IPS-20b (cell line): Measurements from ENCODE around the gene PPL.

Experiments used
- H3K27ac ChIP-seq: one replicate; pipeline ENCODE4 v1.5.1; 2013; ENCODE audit warnings: low read length
- H3K27me3 ChIP-seq: 2 replicates; pipeline ENCODE4 v1.6.1; 2013; ENCODE audit warnings: mild to moderate bottlenecking, low read length, inconsistent platforms; ENCODE audit not compliant: insufficient read depth
- H3K36me3 ChIP-seq: 2 replicates; pipeline ENCODE4 v1.6.1; 2013; ENCODE audit warnings: low read depth, mild to moderate bottlenecking, inconsistent platforms, low read length, moderate library complexity; ENCODE audit not compliant: insufficient read depth
- H3K4me1 ChIP-seq: 2 replicates; pipeline ENCODE4 v1.6.1; 2013; ENCODE audit warnings: mild to moderate bottlenecking, control low read depth, inconsistent platforms, low read length, moderate library complexity; ENCODE audit not compliant: insufficient read depth
- H3K4me3 ChIP-seq: 2 replicates; pipeline ENCODE4 v1.5.1; 2013; ENCODE audit warnings: mild to moderate bottlenecking, low read length, inconsistent platforms
- H3K9ac ChIP-seq: 2 replicates; pipeline ENCODE4 v1.6.1; 2013; ENCODE audit warnings: low read depth, mild to moderate bottlenecking, inconsistent platforms, low read length, moderate library complexity
- H3K9me3 ChIP-seq: 2 replicates; pipeline ENCODE4 v1.6.1; 2013; ENCODE audit warnings: mild to moderate bottlenecking, low read depth, low read length, inconsistent platforms; ENCODE audit not compliant: insufficient read depth

The PPL gene

GRCh38 chr16:4862639-4863038, 74.3 kb downstream of the PPL start:
- Histone ChIP-seq H3K9me3 (no peaks in the 10 kb centered on the region), H3K27ac (no peak overlapping the region), H3K4me3 (no peak overlapping the region), H3K27me3 (no peaks in the 10 kb centered on the region), H3K9ac (no peak overlapping the region), H3K36me3 (peaks cover 70% of the 10 kb centered on the region), H3K4me1 (no peaks in the 10 kb centered on the region)

- Histone ChIP-seq H3K4me3 (no peak overlapping the region), H3K36me3 (peaks cover 88% of the 10 kb centered on the region), H3K9ac (no peak overlapping the region), H3K9me3 (no peaks in the 10 kb centered on the region), H3K4me1 (no peaks in the 10 kb centered on the region), H3K27me3 (no peaks in the 10 kb centered on the region), H3K27ac (no peak overlapping the region)
These were observed 76.1 kb downstream of the PPL start for GRCh38 chr16:4860727-4861342.

GRCh38 chr16:4859900-4860255, 77.1 kb downstream of the PPL start:
- Histone ChIP-seq H3K4me3 (no peak overlapping the region), H3K9ac (no peak overlapping the region), H3K9me3 (no peaks in the 10 kb centered on the region), H3K4me1 (no peaks in the 10 kb centered on the region), H3K27ac (no peak overlapping the region), H3K36me3 (peaks cover 97% of the 10 kb centered on the region), H3K27me3 (no peaks in the 10 kb centered on the region)

- Histone ChIP-seq H3K36me3 (peaks cover 98% of the 10 kb centered on the region), H3K27ac (no peak overlapping the region)
These were observed 77.6 kb downstream of the PPL start for GRCh38 chr16:4859190-4859899.

GRCh38 chr16:4855804-4856203, 81.1 kb downstream of the PPL start:
- Histone ChIP-seq H3K27ac (no peak overlapping the region), H3K9me3 (no peaks in the 10 kb centered on the region), H3K4me1 (no peaks in the 10 kb centered on the region), H3K36me3 (peaks cover 82% of the 10 kb centered on the region), H3K27me3 (no peaks in the 10 kb centered on the region), H3K4me3 (no peak overlapping the region), H3K9ac (no peak overlapping the region)

More at GRCh38 chr16:4859190-4859899, 77.6 kb downstream of the PPL start:
- H3K4me1 ChIP-seq: no peaks in the 10 kb centered on the region
- H3K9me3 ChIP-seq: no peaks in the 10 kb centered on the region
- H3K9ac ChIP-seq: no peak overlapping the region
- no peaks in the 10 kb centered on the region for H3K27me3 ChIP-seq
- H3K4me3 ChIP-seq: no peak overlapping the region

- Histone ChIP-seq H3K4me3 (no peak overlapping the region), H3K36me3 (peaks cover 77% of the 10 kb centered on the region), H3K9me3 (no peaks in the 10 kb centered on the region), H3K27ac (no peak overlapping the region), H3K4me1 (no peaks in the 10 kb centered on the region), H3K27me3 (no peaks in the 10 kb centered on the region), H3K9ac (no peak overlapping the region)
These were observed 81.6 kb downstream of the PPL start for GRCh38 chr16:4855371-4855770.

- peaks cover 47% of the 10 kb centered on the region for H3K36me3 ChIP-seq
- no peaks in the 10 kb centered on the region for H3K9me3 ChIP-seq
- no peak overlapping the region for H3K4me3 ChIP-seq
- H3K27ac ChIP-seq: no peak overlapping the region
- no peak overlapping the region for H3K9ac ChIP-seq
- H3K4me1 ChIP-seq: peaks cover 11% of the 10 kb centered on the region; the same call in 1 of the 2 replicates
- H3K27me3 ChIP-seq: no peaks in the 10 kb centered on the region
These were observed 84.6 kb downstream of the PPL start for GRCh38 chr16:4852221-4852872.

- H3K36me3 ChIP-seq: peaks cover 34% of the 10 kb centered on the region
- no peak overlapping the region for H3K27ac ChIP-seq
- H3K4me3 ChIP-seq: no peak overlapping the region
- H3K27me3 ChIP-seq: no peaks in the 10 kb centered on the region
- H3K4me1 ChIP-seq: peaks cover 19% of the 10 kb centered on the region; the same call in 1 of the 2 replicates
- H3K9me3 ChIP-seq: no peaks in the 10 kb centered on the region
- no peak overlapping the region for H3K9ac ChIP-seq
These were observed 86.7 kb downstream of the PPL start for GRCh38 chr16:4850211-4850610.

- H3K27ac ChIP-seq: no peak overlapping the region
- peak overlapping the region; percentile 84 for H3K4me3 ChIP-seq
- H3K9me3 ChIP-seq: no peaks in the 10 kb centered on the region
- no peaks in the 10 kb centered on the region for H3K27me3 ChIP-seq
- H3K4me1 ChIP-seq: peaks cover 19% of the 10 kb centered on the region; the same call in 1 of the 2 replicates
- H3K36me3 ChIP-seq: peaks cover 32% of the 10 kb centered on the region
- peak overlapping the region; percentile 76; the same call in 1 of the 2 replicates for H3K9ac ChIP-seq
These were observed 89.0 kb downstream of the PPL start for GRCh38 chr16:4847774-4848587.

- Histone ChIP-seq H3K4me3 (peak within 1 kb of the TSS; percentile 84), H3K27ac (no peak within 1 kb of the TSS), H3K9me3 (no peaks in the 10 kb centered on the region), H3K27me3 (no peaks in the 10 kb centered on the region), H3K4me1 (peaks cover 19% of the 10 kb centered on the region; the same call in 1 of the 2 replicates), H3K9ac (peak within 1 kb of the TSS; percentile 84), H3K36me3 (peaks cover 36% of the 10 kb centered on the region)
These were observed 89.8 kb downstream of the PPL start, which contains the start of the genes GLYR1 and UBN1 for GRCh38 chr16:4846901-4847773. TSS of gene GLYR1 (minus strand) at chr16:4847288. CDS start at chr16:4847265, 23 bp downstream. TSS of gene UBN1 (plus strand) at chr16:4847481. CDS start at chr16:4852918, 5,437 bp downstream.
